ENCODE data around the gene SEMA5A.
A peak's percentile ranks its signal among the peaks of the same experiment; 100 is the strongest.

GRCh38 chr5:9339206-9339818 lies 206.6 kb downstream of the SEMA5A start:
- TF ChIP-seq HNRNPK (IDR thresholded peaks at IDR 0.05; ENCODE audit: low read depth, low read length, poor library complexity, severe bottlenecking) (no peak), CTCF (CRISPR knock-in tag; IDR thresholded peaks at IDR 0.05) (0 out of 2 replicates have a peak, but pooled peaks have one; percentile 17), ZNF230 (CRISPR knock-in tag; IDR thresholded peaks at IDR 0.05) (no peak), THAP7 (CRISPR knock-in tag; IDR thresholded peaks at IDR 0.05) (no peak), ZNF446 (CRISPR knock-in tag; IDR thresholded peaks at IDR 0.05) (no peak), ZBTB33 (CRISPR knock-in tag; IDR thresholded peaks at IDR 0.05) (no peak), SMARCE1 (IDR thresholded peaks at IDR 0.05; ENCODE audit: borderline replicate concordance) (no peak), CHD4 (IDR thresholded peaks at IDR 0.05; ENCODE audit: borderline replicate concordance, low read length) (no peak), TAF1 (CRISPR knock-in tag; IDR thresholded peaks at IDR 0.05) (no peak), CHD2 (IDR thresholded peaks at IDR 0.05; ENCODE audit: low read depth, low read length) (no peak)
